SK-N-SH (cell line): ENCODE results near the gene ZMIZ1. TPM values are rescaled to one million over a fixed set of nuclear protein-coding genes. Genes with fewer than 3 reads are reported as not detected.

Source experiments
- CTCF ChIA-PET: fragments of 300-600, 350-600 bp; formaldehyde crosslinking; extraction: SDS; loops from one replicate; lab custom pipeline; 2021; lab: Yijun Ruan, JAX
- POLR2A ChIA-PET: fragments of 350-600 bp; sonication (Branson Sonifier 250); formaldehyde crosslinking; extraction: SDS; loops from one replicate; lab custom pipeline; 2020; ENCODE audit warnings: antibody characterized with exemption, inconsistent platforms; lab: Yijun Ruan, JAX
- DNase-seq: peaks from one replicate; pipeline ENCODE4 v3.0.0; 2012
- H2AFZ ChIP-seq: fragments of 200-600 bp; sonication (generic); 2 replicates; pipeline ENCODE4 v1.8.1; 2016; ENCODE audit warnings: antibody characterized with exemption, mild to moderate bottlenecking, low read depth
- H3F3A ChIP-seq: fragments of 200-600 bp; sonication (generic); replicated peaks from 2 replicates; pipeline ENCODE3; 2016; ENCODE audit warnings: antibody characterized with exemption, mild to moderate bottlenecking; ENCODE audit not compliant: insufficient read depth
- H3K27ac ChIP-seq, 2 experiments: fragments of 200-500 bp in 1 of 2; fragments of 200-600 bp in 1 of 2; sonication (Bioruptor generic) in 1 of 2; sonication (generic), shearing (Covaris generic) in 1 of 2; 2 replicates each; pipeline versions ENCODE4 v1.5.1 to v1.6.1; 2014 to 2016; ENCODE audit warnings: low read depth in 2 of 2, inconsistent platforms in 1 of 2, low read length in 1 of 2, mild to moderate bottlenecking in 1 of 2, mixed read lengths in 1 of 2
- H3K27me3 ChIP-seq: fragments of 200-600 bp; sonication (generic), shearing (Covaris generic); 2 replicates; pipeline ENCODE4 v1.6.1; 2016; ENCODE audit warnings: mixed run types; ENCODE audit not compliant: insufficient read depth
- H3K36me3 ChIP-seq, 2 experiments: fragments of 200-500 bp in 1 of 2; fragments of 200-600 bp in 1 of 2; sonication (Bioruptor generic) in 1 of 2; sonication (generic) in 1 of 2; replicated peaks in 1 of 2; 2 replicates each; pipeline versions ENCODE3 to v1.5.1; 2014 to 2016; ENCODE audit warnings: low read length in 1 of 2, mild to moderate bottlenecking in 1 of 2; ENCODE audit not compliant: insufficient read depth in 2 of 2, control insufficient read depth in 1 of 2
- H3K4me1 ChIP-seq, 2 experiments: fragments of 200-500 bp in 1 of 2; fragments of 200-600 bp in 1 of 2; sonication (Bioruptor generic) in 1 of 2; sonication (generic), shearing (Covaris generic) in 1 of 2; 2 replicates each; pipeline versions ENCODE4 v1.5.1 to v1.6.1; 2014 to 2016; ENCODE audit warnings: low read depth in 1 of 2, low read length in 1 of 2, mixed run types in 1 of 2; ENCODE audit not compliant: insufficient read depth in 2 of 2, control insufficient read depth in 1 of 2
- H3K4me2 ChIP-seq: fragments of 200-600 bp; sonication (generic), shearing (Covaris generic); 2 replicates; pipeline ENCODE4 v1.6.1; 2017; ENCODE audit warnings: mixed run types
- H3K4me3 ChIP-seq, 2 experiments: fragments of 200-500 bp in 1 of 2; fragments of 200-600 bp in 1 of 2; sonication (Bioruptor generic) in 1 of 2; sonication (generic), shearing (Covaris generic) in 1 of 2; 2 replicates each; pipeline versions ENCODE4 v1.5.1 to v1.8.1; 2014 to 2016; ENCODE audit warnings: low read depth in 2 of 2, inconsistent platforms in 1 of 2, low read length in 1 of 2, mild to moderate bottlenecking in 1 of 2, mixed read lengths in 1 of 2, moderate library complexity in 1 of 2
- H3K79me2 ChIP-seq: fragments of 200-600 bp; sonication (generic); 2 replicates; pipeline ENCODE4 v1.8.1; 2017; ENCODE audit warnings: mild to moderate bottlenecking; ENCODE audit not compliant: insufficient read depth
- H3K9ac ChIP-seq: fragments of 200-600 bp; sonication (generic); 2 replicates; pipeline ENCODE4 v1.6.1; 2017; ENCODE audit warnings: mixed run types
- H3K9me2 ChIP-seq: fragments of 200-600 bp; sonication (generic); 2 replicates; pipeline ENCODE4 v1.6.1; 2017; ENCODE audit warnings: mixed run types
- H3K9me3 ChIP-seq: fragments of 200-600 bp; sonication (generic); 2 replicates; pipeline ENCODE4 v1.6.1; 2017; ENCODE audit warnings: mixed run types, mild to moderate bottlenecking, moderate library complexity
- H4K20me1 ChIP-seq: fragments of 200-600 bp; sonication (generic); 2 replicates; pipeline ENCODE4 v1.6.1; 2017; ENCODE audit warnings: mild to moderate bottlenecking, mixed run types; ENCODE audit not compliant: insufficient read depth
- EP300 ChIP-seq, 2 experiments: IDR thresholded peaks; 2 replicates each; pipeline versions ENCODE4 v1.4.0 to v1.6.1; 2012; ENCODE audit warnings: borderline replicate concordance in 1 of 2, low read depth in 1 of 2, low read length in 1 of 2
- GABPA ChIP-seq: IDR thresholded peaks from 2 replicates; pipeline ENCODE4 v1.4.0; 2012; ENCODE audit warnings: low read depth, mild to moderate bottlenecking
- MEF2A ChIP-seq: IDR thresholded peaks from 2 replicates; pipeline ENCODE4 v1.4.0; 2012; ENCODE audit warnings: low read depth, borderline replicate concordance
- NRF1 ChIP-seq: IDR thresholded peaks from 2 replicates; pipeline ENCODE4 v1.6.1; 2012; ENCODE audit warnings: low read depth, mild to moderate bottlenecking, low read length
- TEAD4 ChIP-seq: IDR thresholded peaks from 2 replicates; pipeline ENCODE4 v1.4.0; 2012; ENCODE audit warnings: mild to moderate bottlenecking, borderline replicate concordance; ENCODE audit not compliant: insufficient read depth
- WGBS: methylation state at CpG from one replicate; pipeline ENCODE4 v1.1.6; 2017; ENCODE audit warnings: low lambda C conversion rate; 5-methylcytosine and 5-hydroxymethylcytosine counted together
- polyA plus RNA-seq, 3 experiments: library from polyadenylated mRNA; depleted of rRNA; stranded (reverse); fragments of >200 nt; gene quantifications; 2 replicates each; pipeline ENCODE4 v1.2.3, GENCODE V29; 2012
- TF ChIP-seq, protein P1 (sequence below): IDR thresholded peaks from 2 replicates; pipeline ENCODE4 v1.4.0; 2012; ENCODE audit warnings: low read depth
- TF ChIP-seq, protein P2 (sequence below): IDR thresholded peaks from 2 replicates; pipeline ENCODE4 v1.4.0; 2012; ENCODE audit warnings: low read depth, borderline replicate concordance

The ZMIZ1 gene
- polyA plus RNA-seq, 1 of the 3 experiments (the other 2 are of a cell fraction): 23.5 TPM

- no peak for DNase-seq
- Histone ChIP-seq H3K9me2 (no peaks in the 10 kb centered on the region), H3K4me3 (no peak overlapping the region), H3K9ac (no peak overlapping the region), H4K20me1 (no peaks in the 10 kb centered on the region), H3F3A (no peaks in the 10 kb centered on the region), H2AFZ (no peak overlapping the region), H3K27ac (no peak overlapping the region), H3K27me3 (no peaks in the 10 kb centered on the region), H3K4me1 (peaks cover 13 to 47% of the 10 kb centered on the region in 2 experiments; a peak in 2 of 4 replicates), H3K9me3 (no peaks in the 10 kb centered on the region), H3K36me3 (no peaks in the 10 kb centered on the region), H3K79me2 (no peaks in the 10 kb centered on the region), H3K4me2 (no peak overlapping the region)
- CTCF ChIA-PET: interaction anchor here (1.0 kb wide), 1 partner anchor 35 kb away, joined by 3 read pairs; no protein-coding TSS in a partner anchor
- 78% methylated on average over 7 of the region's 11 CpGs for WGBS
- TF ChIP-seq, protein P1, sequence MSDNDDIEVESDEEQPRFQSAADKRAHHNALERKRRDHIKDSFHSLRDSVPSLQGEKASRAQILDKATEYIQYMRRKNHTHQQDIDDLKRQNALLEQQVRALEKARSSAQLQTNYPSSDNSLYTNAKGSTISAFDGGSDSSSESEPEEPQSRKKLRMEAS: no peak
- no peak for TF ChIP-seq EP300 (IDR thresholded peaks at IDR 0.05; ENCODE audit: borderline replicate concordance in 1 of 2, low read depth in 1 of 2, low read length in 1 of 2)
- no peak for TF ChIP-seq TEAD4
- no peak for TF ChIP-seq NRF1
- POLR2A ChIA-PET: no interaction called here
Observed at GRCh38 chr10:79053481-79054202, 15.1 kb upstream of the ZMIZ1 start.

- no peaks in the 10 kb centered on the region for H3K9me3 ChIP-seq
- WGBS: 91% methylated on average over 5 of the region's 13 CpGs
- peaks cover 13 to 40% of the 10 kb centered on the region in 2 experiments; a peak in 2 of 4 replicates for H3K4me1 ChIP-seq
- CTCF ChIA-PET: interaction anchor here (0.6 to 1.0 kb wide), 3 partner anchors 10 to 227 kb away, joined by 3 read pairs; no protein-coding TSS in a partner anchor
- H3K9ac ChIP-seq: no peak overlapping the region
- no peaks in the 10 kb centered on the region for H3K9me2 ChIP-seq
- H3K27me3 ChIP-seq: no peaks in the 10 kb centered on the region
- no peaks in the 10 kb centered on the region for H4K20me1 ChIP-seq
- no peak overlapping the region for H3K4me2 ChIP-seq
- no peaks in the 10 kb centered on the region for H3K36me3 ChIP-seq
- TF ChIP-seq, protein P2, sequence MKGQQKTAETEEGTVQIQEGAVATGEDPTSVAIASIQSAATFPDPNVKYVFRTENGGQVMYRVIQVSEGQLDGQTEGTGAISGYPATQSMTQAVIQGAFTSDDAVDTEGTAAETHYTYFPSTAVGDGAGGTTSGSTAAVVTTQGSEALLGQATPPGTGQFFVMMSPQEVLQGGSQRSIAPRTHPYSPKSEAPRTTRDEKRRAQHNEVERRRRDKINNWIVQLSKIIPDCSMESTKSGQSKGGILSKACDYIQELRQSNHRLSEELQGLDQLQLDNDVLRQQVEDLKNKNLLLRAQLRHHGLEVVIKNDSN: no peak
- TF ChIP-seq GABPA (no peak), MEF2A (no peak)
- TF ChIP-seq, all 33 proteins: peak for 0
- Histone ChIP-seq H3K79me2 (no peaks in the 10 kb centered on the region), H2AFZ (no peak overlapping the region), H3F3A (no peaks in the 10 kb centered on the region), H3K4me3 (no peak overlapping the region), H3K27ac (no peak overlapping the region)
- no peak for DNase-seq
- POLR2A ChIA-PET: no interaction called here
Observed at GRCh38 chr10:79054203-79055099, 14.3 kb upstream of the ZMIZ1 start.
